ENCODE data around the gene CCNI. TPM values are rescaled to one million over a fixed set of nuclear protein-coding genes. Genes with fewer than 3 reads are reported as not detected.

CCNI gene
- total RNA-seq (100 to 1,000 TPM; 353 to 360 TPM), polyA plus RNA-seq (100 to 1,000 TPM; 226 to 370 TPM)

- Mint-ChIP-seq H3K4me1 (peaks cover 28 to 39% (median 32%) of the 10 kb centered on the region in 4 donors), H3K36me3 (peaks cover 0 to 14% of the 10 kb centered on the region in 2 donors), H3K4me3 (peak within 1 kb of the TSS in 6 of 8 donors; percentile 97 to 99 (median 99)), H3K27ac (peak within 1 kb of the TSS in 6 of 7 donors; percentile 100), H3K9me3 (peaks cover 0 to 6% (median 0%) of the 10 kb centered on the region in 8 donors), H3K27me3 (peaks cover 1 to 4% of the 10 kb centered on the region in 2 donors)
- ChIA-PET CTCF (ENCODE audit: partially characterized antibody) (interaction anchor here (1.0 to 3.7 kb wide), 6 partner anchors 16 to 127 kb away, joined by 3 to 22 read pairs (median 3); no protein-coding TSS in a partner anchor), POLR2A (ENCODE audit: partially characterized antibody) (interaction anchor here (0.6 to 4.9 kb wide), 20 partner anchors 9 to 860 kb away, joined by 3 to 60 read pairs (median 4); partner anchors contain the start of genes CCNG2 and MRPL1)
- Histone ChIP-seq H3K4me1 (ENCODE audit: insufficient read depth, low read length) (peaks cover 49% of the 10 kb centered on the region), H3K27ac (ENCODE audit: low read depth, low read length) (peak within 1 kb of the TSS; percentile 99), H3K36me3 (ENCODE audit: insufficient read depth, low read length) (no peaks in the 10 kb centered on the region), H3K9me3 (ENCODE audit: control insufficient read depth in 1 of 2, low read length in 2 of 2) (no peaks in the 10 kb centered on the region), H3K27me3 (ENCODE audit: insufficient read depth, low read length) (no peaks in the 10 kb centered on the region), H3K4me3 (ENCODE audit: low read length in 2 of 2) (peak within 1 kb of the TSS; percentile 93 to 98)
- intact Hi-C loops (cut with micrococcal nuclease): loop anchor here (1.0 to 10.0 kb wide), 12 partner anchors 9 to 1699 kb away; partner anchors contain the start of genes BMP2K, NAAA, NUP54 and RCHY1
- peak; percentile 94 to 97 (median 96) for DNase-seq
Measured at GRCh38 chr4:77075869-77076799, at the start of gene CCNI. Gene CCNI (minus strand): TSS chr4:77075989. CDS start chr4:77066362, 9,627 bp downstream.

GRCh38 chr4:77124576-77124975 is 48.8 kb upstream of the CCNI start:
- Mint-ChIP-seq H3K4me3 (no peak overlapping the region), H3K27me3 (peaks cover 0 to 6% of the 10 kb centered on the region in 2 donors), H3K36me3 (no peaks in the 10 kb centered on the region), H3K27ac (no peak overlapping the region), H3K9me3 (peaks cover 0 to 2% (median 0%) of the 10 kb centered on the region in 8 donors), H3K4me1 (peaks cover 2 to 17% (median 7%) of the 10 kb centered on the region in 4 donors)
- DNase-seq: no peak
- no peaks in the 10 kb centered on the region for H3K36me3 ChIP-seq (ENCODE audit: insufficient read depth, low read length)
- no peak overlapping the region for H3K27ac ChIP-seq (ENCODE audit: low read depth, low read length)
- ChIA-PET CTCF (ENCODE audit: partially characterized antibody) (interaction anchor here (1.9 kb wide), 1 partner anchor 29 kb away, joined by 7 read pairs; no protein-coding TSS in a partner anchor), POLR2A (ENCODE audit: partially characterized antibody) (no interaction called here)
- intact Hi-C loops (cut with micrococcal nuclease): no loop called here
- peaks cover 11% of the 10 kb centered on the region for H3K4me1 ChIP-seq (ENCODE audit: insufficient read depth, low read length)
- H3K9me3 ChIP-seq (ENCODE audit: control insufficient read depth in 1 of 2, low read length in 2 of 2): no peaks in the 10 kb centered on the region
- H3K4me3 ChIP-seq (ENCODE audit: low read length in 2 of 2): no peak overlapping the region
- no peaks in the 10 kb centered on the region for H3K27me3 ChIP-seq (ENCODE audit: insufficient read depth, low read length)

GRCh38 chr4:77123411-77123810 is 47.6 kb upstream of the CCNI start:
- Histone ChIP-seq H3K4me3 (ENCODE audit: low read length in 2 of 2) (no peak overlapping the region), H3K36me3 (ENCODE audit: insufficient read depth, low read length) (no peaks in the 10 kb centered on the region), H3K4me1 (ENCODE audit: insufficient read depth, low read length) (peaks cover 11% of the 10 kb centered on the region), H3K27me3 (ENCODE audit: insufficient read depth, low read length) (no peaks in the 10 kb centered on the region), H3K9me3 (ENCODE audit: control insufficient read depth in 1 of 2, low read length in 2 of 2) (no peaks in the 10 kb centered on the region), H3K27ac (ENCODE audit: low read depth, low read length) (no peak overlapping the region)
- Mint-ChIP-seq H3K27me3 (peaks cover 0 to 5% of the 10 kb centered on the region in 2 donors), H3K4me3 (no peak overlapping the region), H3K9me3 (no peaks in the 10 kb centered on the region), H3K36me3 (no peaks in the 10 kb centered on the region), H3K27ac (no peak overlapping the region), H3K4me1 (peaks cover 2 to 17% (median 7%) of the 10 kb centered on the region in 4 donors)
- DNase-seq: no peak
- CTCF ChIA-PET (ENCODE audit: partially characterized antibody): interaction anchor here (0.8 to 1.9 kb wide), 2 partner anchors 28 to 80 kb away, joined by 3 to 7 read pairs; no protein-coding TSS in a partner anchor
- POLR2A ChIA-PET (ENCODE audit: partially characterized antibody): no interaction called here
- intact Hi-C loops (cut with micrococcal nuclease): no loop called here

GRCh38 chr4:77122656-77123055 is 46.9 kb upstream of the CCNI start:
- Mint-ChIP-seq H3K27me3 (peaks cover 0 to 5% of the 10 kb centered on the region in 2 donors), H3K4me1 (peaks cover 2 to 10% (median 5%) of the 10 kb centered on the region in 4 donors), H3K9me3 (no peaks in the 10 kb centered on the region), H3K4me3 (no peak overlapping the region), H3K27ac (no peak overlapping the region), H3K36me3 (no peaks in the 10 kb centered on the region)
- Histone ChIP-seq H3K27ac (ENCODE audit: low read depth, low read length) (no peak overlapping the region), H3K27me3 (ENCODE audit: insufficient read depth, low read length) (no peaks in the 10 kb centered on the region), H3K4me1 (ENCODE audit: insufficient read depth, low read length) (peaks cover 3% of the 10 kb centered on the region), H3K9me3 (ENCODE audit: control insufficient read depth in 1 of 2, low read length in 2 of 2) (no peaks in the 10 kb centered on the region), H3K36me3 (ENCODE audit: insufficient read depth, low read length) (no peaks in the 10 kb centered on the region), H3K4me3 (ENCODE audit: low read length in 2 of 2) (no peak overlapping the region)
- DNase-seq: no peak
- intact Hi-C loops (cut with micrococcal nuclease): no loop called here
- ChIA-PET POLR2A (ENCODE audit: partially characterized antibody) (no interaction called here), CTCF (ENCODE audit: partially characterized antibody) (interaction anchor here (1.9 kb wide), 1 partner anchor 27 kb away, joined by 7 read pairs; no protein-coding TSS in a partner anchor)

DNA sequence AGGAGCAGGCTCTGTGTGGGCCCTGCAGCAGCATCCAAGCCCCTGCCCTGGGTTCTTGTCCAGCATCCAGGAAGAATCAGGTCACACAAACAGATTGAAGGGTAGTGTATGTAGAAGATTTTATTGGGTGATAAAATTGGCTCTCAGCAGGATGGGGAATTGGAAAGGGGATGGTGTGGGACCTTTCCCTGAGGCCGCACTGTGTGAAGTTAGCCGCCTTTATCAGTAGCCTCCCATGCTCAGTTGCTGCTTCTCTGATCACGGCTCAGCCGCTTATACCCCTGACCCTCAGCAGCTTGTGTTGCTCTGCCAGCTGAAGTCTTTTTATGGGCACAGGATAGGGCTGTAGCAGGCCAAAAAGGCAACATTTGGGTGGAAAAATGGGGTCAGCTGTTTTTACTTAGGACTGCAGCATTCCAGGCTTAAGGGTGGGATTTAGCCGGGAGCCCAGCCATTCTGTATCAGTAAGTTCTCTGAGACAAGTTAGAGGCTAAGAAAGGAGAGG is 46.0 kb upstream of the CCNI start:
- Mint-ChIP-seq H3K4me3 (no peak overlapping the region), H3K27ac (no peak overlapping the region), H3K4me1 (peaks cover 0 to 2% (median under 1%) of the 10 kb centered on the region in 4 donors), H3K36me3 (no peaks in the 10 kb centered on the region), H3K9me3 (no peaks in the 10 kb centered on the region), H3K27me3 (peaks cover 0 to 7% of the 10 kb centered on the region in 2 donors)
- intact Hi-C loops (cut with micrococcal nuclease): no loop called here
- Histone ChIP-seq H3K36me3 (ENCODE audit: insufficient read depth, low read length) (no peaks in the 10 kb centered on the region), H3K27ac (ENCODE audit: low read depth, low read length) (no peak overlapping the region), H3K9me3 (ENCODE audit: control insufficient read depth in 1 of 2, low read length in 2 of 2) (no peaks in the 10 kb centered on the region), H3K27me3 (ENCODE audit: insufficient read depth, low read length) (no peaks in the 10 kb centered on the region), H3K4me3 (ENCODE audit: low read length in 2 of 2) (no peak overlapping the region), H3K4me1 (ENCODE audit: insufficient read depth, low read length) (no peaks in the 10 kb centered on the region)
- DNase-seq: no peak
- ChIA-PET CTCF (ENCODE audit: partially characterized antibody) (interaction anchor here (2.1 kb wide), 1 partner anchor 82 kb away, joined by 11 read pairs; no protein-coding TSS in a partner anchor), POLR2A (ENCODE audit: partially characterized antibody) (no interaction called here)

- Mint-ChIP-seq H3K4me3 (no peak overlapping the region), H3K4me1 (no peaks in the 10 kb centered on the region), H3K36me3 (no peaks in the 10 kb centered on the region), H3K9me3 (no peaks in the 10 kb centered on the region), H3K27me3 (peaks cover 0 to 7% of the 10 kb centered on the region in 2 donors), H3K27ac (no peak overlapping the region)
- intact Hi-C loops (cut with micrococcal nuclease): no loop called here
- H3K27me3 ChIP-seq (ENCODE audit: insufficient read depth, low read length): no peaks in the 10 kb centered on the region
- no peaks in the 10 kb centered on the region for H3K36me3 ChIP-seq (ENCODE audit: insufficient read depth, low read length)
- H3K4me3 ChIP-seq (ENCODE audit: low read length in 2 of 2): no peak overlapping the region
- DNase-seq: no peak
- H3K27ac ChIP-seq (ENCODE audit: low read depth, low read length): no peak overlapping the region
- H3K9me3 ChIP-seq (ENCODE audit: control insufficient read depth in 1 of 2, low read length in 2 of 2): no peaks in the 10 kb centered on the region
- POLR2A ChIA-PET (ENCODE audit: partially characterized antibody): no interaction called here
- H3K4me1 ChIP-seq (ENCODE audit: insufficient read depth, low read length): no peaks in the 10 kb centered on the region
- CTCF ChIA-PET (ENCODE audit: partially characterized antibody): interaction anchor here (0.6 to 2.1 kb wide), 3 partner anchors 23 to 82 kb away, joined by 3 to 11 read pairs (median 4); no protein-coding TSS in a partner anchor
Measured at GRCh38 chr4:77120886-77121508, 45.2 kb upstream of the CCNI start.

Measured in CD4-positive, alpha-beta memory T cell (primary cell).